HG02973 (cell line): ENCODE data around the gene PLBD2.

Experiments
- ATAC-seq: cut with Tn5 transposase; IDR thresholded peaks from one replicate; pipeline ENCODE4 v1.9.1; 2021; ENCODE audit warnings: moderate library complexity; ENCODE audit not compliant: unreplicated experiment

Gene PLBD2

DNA sequence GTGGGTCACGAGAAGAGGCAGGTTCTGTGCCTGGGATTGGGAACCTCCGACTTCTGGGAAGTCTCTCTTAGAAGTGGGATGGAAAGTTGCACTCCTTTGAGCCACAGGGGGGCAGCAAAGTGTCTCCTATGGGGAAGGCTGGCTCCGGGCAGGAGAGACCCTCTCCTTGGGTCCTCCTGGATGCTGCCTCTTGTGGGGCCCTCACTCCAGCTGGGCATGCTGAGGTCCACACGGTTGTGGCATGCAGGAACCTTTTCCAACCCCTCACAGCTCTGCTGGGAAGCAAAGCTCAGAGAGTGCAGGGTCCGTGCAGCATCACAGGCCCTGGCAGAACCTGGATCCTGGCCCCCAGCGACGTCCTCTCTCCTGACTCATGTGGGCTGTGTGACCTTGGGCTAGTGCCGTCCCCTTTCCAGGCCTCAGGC lies 81.2 kb downstream of the PLBD2 start:
- no peak for ATAC-seq

DNA sequence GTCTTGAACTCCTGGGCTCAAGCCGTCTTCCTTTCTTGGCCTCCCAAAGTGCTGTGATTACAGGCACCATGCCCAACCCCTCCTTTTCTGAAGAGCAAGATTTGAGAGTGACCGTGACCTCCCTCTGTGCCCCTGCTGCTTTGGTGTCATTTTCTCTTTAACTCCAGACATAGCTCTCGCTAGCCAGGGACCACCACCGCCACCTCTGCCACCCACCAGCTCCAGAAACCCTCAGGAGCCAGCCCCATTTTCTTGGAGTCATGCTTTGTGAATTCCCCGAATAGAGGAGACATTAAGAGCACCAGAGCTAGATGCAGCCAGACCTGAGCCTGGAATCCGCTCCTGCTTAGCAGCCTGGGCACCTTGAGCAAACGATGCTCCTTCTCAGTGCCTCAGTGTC lies 81.9 kb downstream of the PLBD2 start:
- ATAC-seq, result no peak
